Esophagus muscularis mucosa (tissue), 4 donors: ENCODE data around the gene GTF2F2. TPM values are rescaled to one million over a fixed set of nuclear protein-coding genes. Genes with fewer than 3 reads are reported as not detected.
A peak's percentile ranks its signal among the peaks of the same experiment; 100 is the strongest.

Experiments
- DNase-seq: peaks from one replicate; pipeline ENCODE4 v3.0.0-alpha.2; 2017; ENCODE audit errors: extremely low spot score
- H3K27ac ChIP-seq, 4 donors: fragments of 200-600 bp; sonication (generic); replicated peaks in 1 of 4; 1 replicate in 3 of 4; 2 replicates in 1 of 4; pipeline ENCODE4 v1.5.1; 2016 to 2019; ENCODE audit warnings: mild to moderate bottlenecking in 1 of 4
- H3K27me3 ChIP-seq, 4 donors: fragments of 200-600 bp; sonication (generic); one replicate each; pipeline versions ENCODE4 v1.5.1 to v1.6.0; 2016 to 2019
- H3K36me3 ChIP-seq, 4 donors: fragments of 200-600 bp; sonication (generic); one replicate each; pipeline ENCODE4 v1.5.1; 2016 to 2019
- H3K4me1 ChIP-seq, 4 donors: fragments of 200-600 bp; sonication (generic); one replicate each; pipeline ENCODE4 v1.5.1; 2016 to 2019
- H3K4me3 ChIP-seq, 4 donors: fragments of 200-600 bp; sonication (generic); 1 replicate in 2 of 4; 2 replicates in 2 of 4; pipeline ENCODE4 v1.5.1; 2016 to 2019; ENCODE audit warnings: mild to moderate bottlenecking in 4 of 4, moderate library complexity in 1 of 4
- H3K9me3 ChIP-seq, 4 donors: fragments of 200-600 bp; sonication (generic); 1 replicate in 3 of 4; 2 replicates in 1 of 4; pipeline ENCODE4 v1.5.1; 2016 to 2019
- CTCF ChIP-seq, 3 experiments: fragments of 200-600 bp in 2 of 3; fragments of 450-650 bp in 1 of 3; sonication (generic) in 2 of 3; IDR thresholded peaks; one replicate each; pipeline ENCODE4 v1.5.1; 2017 to 2019; ENCODE audit warnings: antibody characterized with exemption in 3 of 3, mild to moderate bottlenecking in 2 of 3, moderate library complexity in 1 of 3
- EP300 ChIP-seq: sonication (generic); formaldehyde crosslinking; IDR thresholded peaks from one replicate; pipeline ENCODE4 v1.6.1; 2017; ENCODE audit warnings: antibody characterized with exemption
- POLR2A ChIP-seq: fragments of 450-650 bp; IDR thresholded peaks from one replicate; pipeline ENCODE4 v1.6.1; 2017; ENCODE audit warnings: antibody characterized with exemption, moderate library complexity, mild to moderate bottlenecking, low read depth
- POLR2AphosphoS5 ChIP-seq, 2 donors: sonication (generic); formaldehyde crosslinking; IDR thresholded peaks; one replicate each; pipeline ENCODE4 v1.6.1; 2017; ENCODE audit warnings: antibody characterized with exemption in 2 of 2
- WGBS: methylation state at CpG from one replicate; pipeline ENCODE4 v1.1.5; 2018; 5-methylcytosine and 5-hydroxymethylcytosine counted together
- intact Hi-C: fragments of 100-400 bp; cut with DNase I; formaldehyde crosslinking; loops from one replicate; pipeline ENCODE4 v1.15.1; 2023
- total RNA-seq, 4 donors: library from RNA; depleted of rRNA; stranded (reverse); fragments of >200 nt; gene quantifications; one replicate each; pipeline versions ENCODE4 v1.1.0 to v1.2.1, GENCODE V29; 2016

Gene GTF2F2
- total RNA-seq, 4 donors from 2014 or later = 12.9 to 15.1 (median 14.6) TPM

GRCh38 chr13:45141369-45141768 lies 21.1 kb downstream of the GTF2F2 start:
- no peak for TF ChIP-seq POLR2A
- TF ChIP-seq CTCF (IDR thresholded peaks at IDR 0.05) = no peak
- no peak for TF ChIP-seq POLR2AphosphoS5 (IDR thresholded peaks at IDR 0.05)
- TF ChIP-seq EP300 = no peak
- 79% methylated on average over 1 of the region's 1 CpG for WGBS
- no peaks in the 10 kb centered on the region for H3K9me3 ChIP-seq
- H3K27ac ChIP-seq = no peak overlapping the region
- peaks cover 7 to 28% (median 12%) of the 10 kb centered on the region in 4 donors for H3K36me3 ChIP-seq
- H3K4me1 ChIP-seq = peaks cover 0 to 1% (median under 1%) of the 10 kb centered on the region in 4 donors
- DNase-seq = no peak
- H3K27me3 ChIP-seq = no peaks in the 10 kb centered on the region
- intact Hi-C loops = no loop called here
- no peak overlapping the region for H3K4me3 ChIP-seq

- no peak for DNase-seq
Measured at GRCh38 chr13:45142440-45143345, 22.4 kb downstream of the GTF2F2 start.

GRCh38 chr13:45143346-45143751 lies 23.0 kb downstream of the GTF2F2 start:
- Histone ChIP-seq H3K36me3 (peaks cover 4 to 17% (median 7%) of the 10 kb centered on the region in 4 donors), H3K4me1 (no peaks in the 10 kb centered on the region), H3K4me3 (no peak overlapping the region), H3K27ac (peak overlapping the region in 1 of 4 donors; percentile 0), H3K9me3 (no peaks in the 10 kb centered on the region), H3K27me3 (no peaks in the 10 kb centered on the region)
- no peak for DNase-seq
- intact Hi-C loops = no loop called here
- TF ChIP-seq POLR2AphosphoS5 (IDR thresholded peaks at IDR 0.05) (no peak), CTCF (IDR thresholded peaks at IDR 0.05) (no peak), POLR2A (no peak), EP300 (no peak)
- WGBS = 85% methylated on average over 7 of the region's 7 CpGs

More at GRCh38 chr13:45142440-45143345, 22.4 kb downstream of the GTF2F2 start:
- 92% methylated on average over 4 of the region's 4 CpGs for WGBS
- H3K4me1 ChIP-seq = no peaks in the 10 kb centered on the region
- peaks cover 7 to 21% (median 12%) of the 10 kb centered on the region in 4 donors for H3K36me3 ChIP-seq
- H3K27ac ChIP-seq = peak overlapping the region in 1 of 4 donors; percentile 11
- H3K4me3 ChIP-seq = no peak overlapping the region
- H3K27me3 ChIP-seq = no peaks in the 10 kb centered on the region
- H3K9me3 ChIP-seq = no peaks in the 10 kb centered on the region
- intact Hi-C loops = no loop called here
- TF ChIP-seq CTCF (IDR thresholded peaks at IDR 0.05) = no peak
- no peak for TF ChIP-seq EP300
- TF ChIP-seq POLR2AphosphoS5 (IDR thresholded peaks at IDR 0.05) = no peak
- no peak for TF ChIP-seq POLR2A

GRCh38 chr13:45149964-45150363 lies 29.7 kb downstream of the GTF2F2 start:
- WGBS = 73% methylated on average over 1 of the region's 1 CpG
- intact Hi-C loops = no loop called here
- H3K27ac ChIP-seq = no peak overlapping the region

More at GRCh38 chr13:45149964-45150363, 29.7 kb downstream of the GTF2F2 start:
- no peaks in the 10 kb centered on the region for H3K9me3 ChIP-seq
- H3K4me3 ChIP-seq = no peak overlapping the region
- H3K36me3 ChIP-seq = peaks cover 0 to 10% (median 3%) of the 10 kb centered on the region in 4 donors
- no peak for DNase-seq
- no peaks in the 10 kb centered on the region for H3K4me1 ChIP-seq
- no peak for TF ChIP-seq POLR2A
- TF ChIP-seq POLR2AphosphoS5 (IDR thresholded peaks at IDR 0.05) = no peak
- TF ChIP-seq EP300 = no peak
- no peak for TF ChIP-seq CTCF (IDR thresholded peaks at IDR 0.05)
- no peaks in the 10 kb centered on the region for H3K27me3 ChIP-seq
